ENCODE data around the gene RELN. TPM values are rescaled to one million over a fixed set of nuclear protein-coding genes. Genes with fewer than 3 reads are reported as not detected.

RELN gene
- total RNA-seq, 2 experiments from 2014 or later = not detected

DNA sequence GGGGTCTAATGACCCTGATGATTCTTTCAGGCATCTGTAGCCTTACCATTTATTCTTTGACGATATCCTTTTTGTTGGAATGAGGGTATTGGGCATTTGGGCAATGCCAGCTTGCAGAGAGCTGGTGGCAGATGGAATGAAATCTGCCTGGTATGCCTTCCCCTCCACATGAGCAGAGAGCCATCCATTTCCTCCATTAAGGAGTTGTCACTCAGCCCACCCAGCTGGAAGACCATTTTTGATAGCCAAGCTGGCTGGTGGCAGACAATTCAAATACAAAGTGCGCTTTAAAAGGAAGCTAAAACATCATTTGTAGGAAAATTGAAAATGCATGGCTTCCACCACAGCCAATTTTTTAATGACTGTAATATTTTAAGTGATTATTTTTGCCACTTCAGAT is 303.4 kb downstream of the RELN start:
- Mint-ChIP-seq H3K27ac (no peak overlapping the region), H3K4me3 (no peak overlapping the region), H3K27me3 (no peaks in the 10 kb centered on the region), H3K4me1 (no peaks in the 10 kb centered on the region), H3K36me3 (no peaks in the 10 kb centered on the region), H3K9me3 (ENCODE audit: low read depth) (no peaks in the 10 kb centered on the region)
- ATAC-seq (no peak), DNase-seq (no peak)
- CTCF ChIA-PET = no interaction called here

DNA sequence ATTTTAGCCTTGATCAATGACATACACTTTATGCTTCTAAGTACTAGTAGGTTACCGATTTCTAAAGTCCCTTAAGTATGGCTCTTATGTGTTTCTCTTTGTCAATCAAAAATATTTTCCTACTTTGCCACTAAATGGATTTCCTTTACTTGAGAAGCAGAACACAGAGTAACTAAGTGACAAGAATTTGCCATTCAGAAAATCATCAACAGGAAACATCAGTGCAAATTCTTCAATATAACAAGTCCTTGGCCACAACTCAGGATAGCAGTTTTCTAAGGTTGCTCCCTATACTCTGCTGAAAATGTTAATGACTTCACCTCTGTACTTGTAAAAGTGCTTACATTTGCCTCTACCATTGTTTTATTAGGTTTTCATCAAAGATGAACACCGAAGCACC is 303.8 kb downstream of the RELN start:
- Mint-ChIP-seq H3K27ac (no peak overlapping the region), H3K36me3 (no peaks in the 10 kb centered on the region), H3K4me3 (no peak overlapping the region), H3K9me3 (ENCODE audit: low read depth) (no peaks in the 10 kb centered on the region), H3K4me1 (no peaks in the 10 kb centered on the region), H3K27me3 (no peaks in the 10 kb centered on the region)
- ATAC-seq = no peak
- no peak for DNase-seq
- CTCF ChIA-PET = no interaction called here

DNA sequence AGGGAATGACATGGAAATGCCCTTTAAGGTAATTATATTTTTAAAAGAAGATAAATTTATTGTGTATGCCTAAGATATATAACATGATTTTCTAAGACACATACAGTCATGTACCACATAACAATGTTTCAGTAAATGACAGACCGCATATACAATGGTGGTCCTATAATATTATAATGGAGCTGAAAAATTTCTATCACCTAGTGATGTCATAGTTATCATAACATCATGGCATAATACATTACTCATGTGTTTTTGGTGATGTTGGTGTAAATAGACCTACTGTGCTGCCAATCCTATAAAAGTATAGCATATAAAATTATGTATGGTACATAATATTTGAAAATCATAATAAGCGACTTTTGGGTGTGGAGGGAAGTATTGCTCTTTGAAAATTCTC is 306.1 kb downstream of the RELN start:
- ATAC-seq = no peak

DNA sequence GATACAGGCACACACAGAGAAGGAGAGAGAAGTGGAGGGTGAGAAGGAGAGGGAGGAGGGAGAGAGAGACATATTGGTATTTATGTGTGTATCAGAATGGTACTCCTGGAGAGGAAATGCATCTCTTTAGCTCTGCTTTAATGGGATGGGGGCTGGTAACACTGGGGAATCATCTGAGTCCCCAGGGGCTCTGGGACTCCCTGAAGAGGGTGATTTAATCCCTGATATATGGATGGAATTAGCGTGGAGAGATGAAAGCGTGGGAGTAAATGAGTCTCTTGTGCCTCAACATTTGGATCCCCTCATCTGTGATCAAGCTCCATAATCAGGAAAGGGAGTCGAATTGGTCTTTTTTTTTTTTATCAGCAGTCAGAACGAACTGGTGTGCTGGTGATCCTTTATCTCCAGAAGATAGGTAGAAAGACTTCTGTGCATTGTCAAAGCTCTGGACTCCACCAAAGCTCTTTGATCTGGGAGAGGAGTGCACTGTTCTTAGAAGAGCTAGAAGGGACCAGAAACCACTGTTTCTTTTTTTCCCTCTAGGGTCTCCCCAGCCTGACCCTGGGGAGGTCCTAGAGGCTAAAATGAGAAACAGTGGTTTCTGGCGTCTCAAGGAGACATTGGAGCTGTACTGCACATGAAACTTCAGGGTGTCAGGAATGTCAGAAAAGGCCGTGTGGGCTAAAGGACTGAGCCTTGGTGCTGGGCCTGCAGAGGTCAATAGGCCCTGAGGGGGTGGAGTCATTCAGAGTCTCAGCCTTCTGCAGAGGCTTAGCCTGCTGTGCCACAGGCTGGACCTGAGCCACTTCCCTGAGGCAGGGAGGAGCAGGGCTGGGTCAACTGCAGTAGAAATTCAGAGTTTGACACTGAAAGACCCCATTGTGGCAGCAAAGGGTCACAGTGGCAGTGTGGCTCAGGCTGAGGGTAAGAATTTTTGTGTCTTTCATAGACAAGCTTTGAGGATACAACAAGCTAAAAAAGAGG is 309.0 kb downstream of the RELN start:
- H3K36me3 Mint-ChIP-seq = no peaks in the 10 kb centered on the region
- CTCF ChIA-PET = no interaction called here
- no peak for DNase-seq
- no peak overlapping the region for H3K27ac Mint-ChIP-seq
- no peak for ATAC-seq
- H3K4me1 Mint-ChIP-seq = no peaks in the 10 kb centered on the region
- no peak overlapping the region for H3K4me3 Mint-ChIP-seq
- H3K27me3 Mint-ChIP-seq = no peaks in the 10 kb centered on the region
- no peaks in the 10 kb centered on the region for H3K9me3 Mint-ChIP-seq (ENCODE audit: low read depth)

More for the DNA sequence above, 306.1 kb downstream of the RELN start:
- H3K4me1 Mint-ChIP-seq = no peaks in the 10 kb centered on the region
- H3K27ac Mint-ChIP-seq = no peak overlapping the region
- no peak overlapping the region for H3K4me3 Mint-ChIP-seq
- CTCF ChIA-PET = no interaction called here
- no peaks in the 10 kb centered on the region for H3K27me3 Mint-ChIP-seq
- no peak for DNase-seq
- no peaks in the 10 kb centered on the region for H3K9me3 Mint-ChIP-seq (ENCODE audit: low read depth)
- H3K36me3 Mint-ChIP-seq = no peaks in the 10 kb centered on the region

DNA sequence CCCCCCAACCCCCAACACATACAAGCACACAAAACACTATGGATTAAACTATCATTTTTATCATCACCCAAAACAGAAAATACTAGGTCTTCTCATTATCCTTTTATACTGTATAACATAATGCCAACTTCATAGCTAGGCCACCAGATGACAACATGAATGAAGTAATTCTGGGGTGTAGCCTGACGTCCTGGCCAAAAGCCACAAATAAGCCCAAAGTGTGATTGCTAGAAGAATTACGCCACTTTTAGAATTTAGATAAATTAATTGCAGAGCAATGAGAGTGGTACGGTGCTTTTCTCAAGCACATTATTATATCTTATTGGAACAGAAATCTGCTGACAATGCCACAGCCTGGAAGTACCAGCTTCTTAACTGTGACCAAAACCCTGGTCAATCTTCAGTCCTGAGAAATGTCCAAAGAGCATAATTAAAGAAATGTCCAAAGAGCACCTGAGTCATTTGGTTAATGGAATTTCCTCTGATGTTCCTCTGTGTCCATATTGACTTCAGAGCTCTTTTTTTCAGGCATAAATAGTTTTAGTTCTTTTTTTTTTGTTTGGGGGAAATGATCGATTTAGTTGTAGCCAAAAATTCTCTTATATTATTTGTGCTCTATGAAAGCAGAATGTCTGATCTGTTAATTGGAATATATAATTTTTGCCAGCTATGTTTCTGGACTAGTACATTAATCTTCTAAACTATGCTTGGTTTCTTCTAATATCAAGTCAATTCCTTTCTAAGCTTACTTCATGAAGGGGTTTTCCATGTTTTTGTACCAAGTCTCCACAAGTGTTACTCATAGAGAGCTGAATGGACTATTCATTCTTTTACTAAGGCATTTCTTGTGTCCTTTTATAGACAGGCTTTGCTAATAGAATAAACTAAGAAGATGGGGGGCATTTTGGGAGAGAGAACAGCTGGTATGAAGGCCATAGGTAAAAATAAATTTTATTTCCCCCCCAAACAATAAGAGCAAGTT is 310.0 kb downstream of the RELN start:
- no peaks in the 10 kb centered on the region for H3K27me3 Mint-ChIP-seq
- no peak overlapping the region for H3K4me3 Mint-ChIP-seq
- H3K27ac Mint-ChIP-seq = no peak overlapping the region
- DNase-seq (no peak), ATAC-seq (no peak)
- no peaks in the 10 kb centered on the region for H3K36me3 Mint-ChIP-seq
- no peaks in the 10 kb centered on the region for H3K4me1 Mint-ChIP-seq
- CTCF ChIA-PET = no interaction called here
- H3K9me3 Mint-ChIP-seq (ENCODE audit: low read depth) = no peaks in the 10 kb centered on the region

DNA sequence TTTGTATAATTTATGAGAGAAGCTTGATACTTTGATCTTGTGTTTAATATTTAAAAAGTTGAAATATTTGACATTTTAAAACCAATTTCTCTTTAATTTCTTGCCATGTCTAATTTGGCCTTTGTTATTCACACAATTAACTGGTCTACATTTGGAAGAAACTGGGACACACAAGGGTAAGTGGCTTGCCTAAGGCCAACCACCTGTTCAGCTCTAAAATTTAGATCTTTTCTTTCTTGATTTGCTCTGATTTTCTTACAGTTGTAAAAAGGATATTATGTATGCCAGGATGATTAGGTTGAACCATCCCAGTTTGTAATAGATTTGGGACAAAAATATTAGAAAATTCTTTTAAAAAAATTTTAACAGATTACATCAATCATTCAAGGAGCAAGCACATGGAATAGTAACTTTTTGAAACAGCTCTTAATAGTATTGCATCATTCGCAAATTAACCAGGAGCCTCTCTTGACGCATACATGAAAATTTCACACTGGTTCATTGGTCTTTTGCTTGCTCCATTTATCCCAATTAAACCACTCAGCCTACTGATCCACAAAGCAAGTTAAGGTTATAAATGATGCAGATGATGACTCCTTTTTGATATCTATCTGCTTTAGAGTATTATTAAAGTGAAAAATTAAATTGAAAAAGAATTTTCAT is 321.0 kb downstream of the RELN start:
- Mint-ChIP-seq H3K9me3 (ENCODE audit: low read depth) (no peaks in the 10 kb centered on the region), H3K27ac (no peak overlapping the region), H3K4me1 (no peaks in the 10 kb centered on the region), H3K4me3 (no peak overlapping the region), H3K36me3 (no peaks in the 10 kb centered on the region), H3K27me3 (peaks cover 4% of the 10 kb centered on the region)
- no peak for DNase-seq
- CTCF ChIA-PET = no interaction called here
- no peak for ATAC-seq

DNA sequence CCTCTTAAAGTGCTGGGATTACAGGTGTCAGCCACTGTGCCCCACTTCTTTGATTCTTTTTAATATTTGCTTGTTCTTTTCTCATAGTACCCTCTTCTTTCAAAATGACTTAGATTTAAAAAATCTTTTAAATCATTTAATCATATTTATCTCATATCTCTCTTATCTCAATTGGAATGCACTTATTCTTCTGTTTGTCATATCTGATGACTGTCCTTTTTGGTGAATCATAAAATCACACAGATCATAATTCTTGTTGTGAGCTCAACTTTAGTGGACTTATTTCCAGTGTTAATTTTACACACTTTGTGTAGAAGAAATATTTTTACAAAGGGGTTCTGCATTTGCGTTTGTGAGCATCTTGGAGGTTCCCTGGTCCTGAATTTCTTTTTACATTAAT is 323.1 kb downstream of the RELN start:
- CTCF ChIA-PET = no interaction called here

DNA sequence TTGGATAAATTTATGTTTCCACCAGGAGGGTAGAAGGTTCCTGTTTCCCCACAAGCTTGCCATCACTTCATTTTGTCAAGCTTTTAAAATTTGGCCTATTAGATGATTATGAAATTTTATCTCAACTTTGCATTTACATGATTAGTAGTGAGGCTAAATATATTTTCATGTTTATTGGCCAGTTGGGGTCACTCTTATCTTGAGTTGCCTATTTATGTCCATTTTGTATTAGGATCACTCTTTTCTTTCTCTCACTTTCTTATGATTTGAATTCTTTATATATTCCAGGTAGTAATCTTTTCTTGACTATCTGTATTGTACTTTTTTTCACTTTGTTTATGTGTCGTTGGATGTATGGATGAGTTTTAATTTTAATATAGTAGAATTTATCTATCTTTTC is 324.9 kb downstream of the RELN start:
- Mint-ChIP-seq H3K4me3 (no peak overlapping the region), H3K27me3 (peaks cover 4% of the 10 kb centered on the region), H3K9me3 (ENCODE audit: low read depth) (no peaks in the 10 kb centered on the region), H3K36me3 (no peaks in the 10 kb centered on the region), H3K4me1 (no peaks in the 10 kb centered on the region), H3K27ac (no peak overlapping the region)
- CTCF ChIA-PET = no interaction called here
- DNase-seq (no peak), ATAC-seq (no peak)

More for the DNA sequence above, 323.1 kb downstream of the RELN start:
- Mint-ChIP-seq H3K27me3 (peaks cover 4% of the 10 kb centered on the region), H3K4me1 (no peaks in the 10 kb centered on the region), H3K27ac (no peak overlapping the region), H3K4me3 (no peak overlapping the region), H3K36me3 (no peaks in the 10 kb centered on the region), H3K9me3 (ENCODE audit: low read depth) (no peaks in the 10 kb centered on the region)
- DNase-seq (no peak), ATAC-seq (no peak)

DNA sequence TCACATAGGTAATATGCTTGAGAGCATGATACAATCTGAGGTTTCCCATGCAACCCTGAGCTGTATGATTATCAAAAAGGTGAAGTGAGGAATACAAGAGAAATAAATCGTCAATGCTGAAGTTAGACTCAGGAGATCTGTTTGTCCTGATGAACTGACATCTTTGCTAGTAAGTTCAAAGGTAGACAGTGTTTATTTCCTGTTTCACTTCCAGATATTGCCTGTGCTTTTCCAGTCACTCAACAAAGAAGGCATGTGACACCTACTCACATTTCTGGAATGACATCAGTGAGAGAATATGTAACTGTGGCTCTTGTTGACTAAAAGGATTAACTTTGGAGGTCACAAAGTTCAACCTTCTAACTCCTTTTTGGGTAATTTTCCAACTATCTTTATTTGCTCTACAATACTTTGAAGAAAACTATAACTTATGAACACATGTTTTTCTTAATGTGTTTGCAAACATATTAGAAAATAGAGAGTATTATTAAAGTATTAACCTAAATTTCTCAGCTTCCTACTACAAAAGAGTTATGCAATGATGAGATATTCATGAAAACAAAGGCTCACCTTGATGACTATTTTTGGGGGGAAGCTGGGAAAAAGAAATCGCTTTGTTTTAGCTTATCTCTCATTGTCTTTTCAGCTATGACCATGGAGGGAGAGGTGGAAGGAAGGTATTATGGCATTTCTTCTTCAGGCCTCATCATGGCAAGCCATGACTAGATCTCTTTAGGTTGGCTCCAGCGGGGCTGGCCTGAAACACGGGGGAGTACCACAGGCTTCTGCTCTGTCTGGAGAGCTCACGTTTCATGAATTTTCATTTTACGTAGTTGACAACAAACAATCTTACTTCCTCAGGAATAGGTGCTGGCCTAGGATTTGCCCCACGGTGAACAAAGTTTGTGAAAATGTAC is 328.7 kb downstream of the RELN start:
- DNase-seq (no peak), ATAC-seq (no peak)
- H3K36me3 Mint-ChIP-seq = no peaks in the 10 kb centered on the region
- no peaks in the 10 kb centered on the region for H3K4me1 Mint-ChIP-seq
- CTCF ChIA-PET = no interaction called here
- no peak overlapping the region for H3K27ac Mint-ChIP-seq
- H3K9me3 Mint-ChIP-seq (ENCODE audit: low read depth) = no peaks in the 10 kb centered on the region
- no peaks in the 10 kb centered on the region for H3K27me3 Mint-ChIP-seq
- H3K4me3 Mint-ChIP-seq = no peak overlapping the region

DNA sequence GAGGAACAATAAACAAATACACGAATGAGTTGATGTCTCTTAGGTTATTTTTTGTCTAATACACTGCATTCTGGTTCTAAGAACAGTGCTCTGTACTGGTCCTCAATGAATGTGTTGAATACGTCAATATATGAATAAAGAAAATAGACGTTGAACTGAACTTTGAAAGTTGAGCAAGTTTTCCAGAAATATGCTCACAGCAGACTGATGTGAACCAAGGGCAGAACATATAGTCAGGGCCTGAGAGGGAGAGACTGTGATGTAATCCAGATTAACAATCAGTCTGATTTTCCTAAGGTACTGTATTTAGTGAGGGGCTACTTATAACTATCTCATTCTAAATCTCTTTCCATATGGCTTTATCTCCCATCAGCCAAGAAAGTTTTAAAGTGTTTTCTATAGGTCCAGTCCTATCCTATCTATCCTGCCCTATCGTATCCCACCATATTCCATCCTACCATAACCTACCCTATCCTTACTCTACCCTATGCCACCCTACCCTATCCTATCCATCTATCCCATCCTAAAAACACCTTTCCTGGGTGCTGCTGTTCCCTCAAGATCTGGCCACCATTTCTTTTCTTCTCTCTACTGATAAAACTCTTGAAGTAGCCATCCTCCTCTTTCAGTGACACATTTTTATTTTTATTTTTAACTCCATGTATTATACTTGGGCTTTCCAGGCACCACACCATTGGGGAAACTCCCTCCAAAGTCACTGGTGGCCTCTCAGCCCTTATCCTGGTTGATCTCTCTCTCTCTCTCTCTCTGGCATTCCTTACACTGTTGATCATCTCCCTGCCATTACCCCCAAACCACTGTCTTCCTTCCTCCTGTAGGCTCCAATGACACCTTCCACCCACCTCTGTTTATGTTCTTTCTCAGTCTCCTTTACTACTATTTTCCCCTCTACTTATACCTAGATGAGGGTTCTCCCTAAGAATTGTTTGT is 331.1 kb downstream of the RELN start:
- DNase-seq (no peak), ATAC-seq (no peak)
- H3K4me1 Mint-ChIP-seq = no peaks in the 10 kb centered on the region

DNA sequence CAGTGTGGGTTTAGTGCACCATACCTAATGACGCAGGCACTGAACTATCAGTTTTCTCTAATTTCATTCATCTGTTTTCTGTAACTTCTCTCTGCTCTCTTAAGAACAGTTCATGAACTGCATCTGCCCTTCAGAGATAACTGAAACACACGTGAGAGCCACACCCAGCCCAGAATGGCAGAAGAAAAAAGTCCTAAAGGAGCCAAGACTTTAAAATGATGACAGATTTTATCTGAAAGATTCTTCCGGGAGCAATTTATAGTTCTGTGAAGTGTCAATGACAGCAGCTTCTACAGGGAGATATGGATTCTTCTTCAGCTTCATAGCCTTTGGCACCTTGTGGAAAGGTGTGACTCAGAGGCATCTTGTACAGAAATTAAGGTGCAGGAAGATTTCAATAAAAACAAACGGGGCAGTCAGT is 332.0 kb downstream of the RELN start:
- ATAC-seq (no peak), DNase-seq (no peak)
- H3K4me3 Mint-ChIP-seq = no peak overlapping the region
- no peaks in the 10 kb centered on the region for H3K4me1 Mint-ChIP-seq
- CTCF ChIA-PET = no interaction called here
- H3K27ac Mint-ChIP-seq = no peak overlapping the region
- no peaks in the 10 kb centered on the region for H3K9me3 Mint-ChIP-seq (ENCODE audit: low read depth)
- no peaks in the 10 kb centered on the region for H3K36me3 Mint-ChIP-seq
- no peaks in the 10 kb centered on the region for H3K27me3 Mint-ChIP-seq

More for the DNA sequence above, 331.1 kb downstream of the RELN start:
- Mint-ChIP-seq H3K36me3 (no peaks in the 10 kb centered on the region), H3K27me3 (no peaks in the 10 kb centered on the region), H3K9me3 (ENCODE audit: low read depth) (no peaks in the 10 kb centered on the region), H3K4me3 (no peak overlapping the region), H3K27ac (no peak overlapping the region)
- CTCF ChIA-PET = no interaction called here

DNA sequence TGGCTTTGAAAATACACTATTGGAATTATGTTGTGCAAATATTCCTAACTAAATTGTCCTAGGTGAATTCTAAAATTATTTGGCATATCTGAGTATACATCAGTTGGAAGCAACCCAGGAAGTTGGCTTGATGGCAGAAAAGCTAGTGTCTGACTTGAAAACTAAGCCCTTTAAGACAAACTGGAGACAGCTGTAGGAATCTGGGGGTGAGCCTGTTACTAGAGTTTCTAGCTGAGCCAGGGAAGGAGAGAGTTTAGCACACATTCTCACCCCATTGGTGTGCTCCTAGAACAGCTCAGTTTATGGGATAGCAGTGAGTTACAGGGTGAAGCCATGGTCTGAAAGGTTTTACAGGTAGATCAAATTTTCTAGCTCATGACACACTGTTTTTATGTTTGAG is 333.2 kb downstream of the RELN start:
- ATAC-seq (no peak), DNase-seq (no peak)
- H3K27me3 Mint-ChIP-seq = peaks cover 2% of the 10 kb centered on the region
- H3K4me1 Mint-ChIP-seq = no peaks in the 10 kb centered on the region
- no peaks in the 10 kb centered on the region for H3K9me3 Mint-ChIP-seq (ENCODE audit: low read depth)
- H3K36me3 Mint-ChIP-seq = no peaks in the 10 kb centered on the region
- H3K4me3 Mint-ChIP-seq = no peak overlapping the region
- H3K27ac Mint-ChIP-seq = no peak overlapping the region
- CTCF ChIA-PET = no interaction called here

All from activated CD8-positive, alpha-beta memory T cell treated with anti-CD3 and anti-CD28 coated beads, Interleukin-2, amount 10 ng/mL, durations not matched to agents 7 days and 5 days (primary cell).